GM18520 (cell line): ENCODE data around the gene MEPCE.
"Not testable (repeated sequence)": the region's sequence is repeated elsewhere in the genome, so short reads cannot be mapped to it uniquely, and the experiment has no call there.

Source experiments
- ATAC-seq: cut with Tn5 transposase; IDR thresholded peaks from one replicate; pipeline ENCODE4 v1.9.1; 2021; ENCODE audit not compliant: unreplicated experiment

MEPCE gene

DNA sequence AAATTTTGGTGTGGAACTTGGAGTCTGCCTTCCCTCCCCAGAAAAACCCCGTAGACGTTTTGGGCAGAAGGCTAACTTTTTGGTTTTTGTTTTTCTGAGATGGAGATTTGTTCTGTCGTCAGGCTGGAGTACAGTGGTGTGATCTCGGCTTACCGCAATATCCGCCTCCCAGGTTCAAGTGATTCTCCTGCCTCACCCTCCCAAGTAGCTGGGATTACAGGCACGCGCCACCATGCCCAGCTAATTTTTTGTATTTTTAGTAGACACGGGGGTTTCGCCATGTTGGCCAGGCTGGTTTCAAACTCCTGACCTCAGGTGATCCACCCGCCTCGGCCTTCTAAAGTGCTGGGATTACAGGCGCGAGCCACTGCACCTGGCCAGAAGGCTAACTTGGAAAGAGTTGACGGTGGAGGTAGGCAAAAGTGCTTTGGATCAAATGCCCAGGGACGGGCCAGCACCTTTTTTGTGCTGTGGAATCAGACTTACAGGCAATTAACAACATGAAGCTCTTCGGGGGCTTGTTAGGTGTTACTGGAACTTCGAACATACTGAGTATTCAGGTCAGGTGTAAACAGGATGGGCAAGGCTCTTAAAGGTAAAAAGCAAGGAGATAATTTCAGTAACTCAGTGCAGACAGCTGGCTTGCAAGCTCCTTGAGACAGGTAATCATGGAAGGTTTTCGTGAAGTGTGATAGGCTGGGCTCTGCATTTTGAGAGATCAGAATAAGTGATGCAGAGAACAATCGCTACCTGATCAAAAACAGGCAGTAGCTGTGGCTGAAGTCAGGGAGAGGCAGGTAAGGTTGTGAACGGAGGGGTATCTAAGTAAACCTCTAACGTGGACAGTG is 4.9 kb downstream of the MEPCE start:
- ATAC-seq: no peak

DNA sequence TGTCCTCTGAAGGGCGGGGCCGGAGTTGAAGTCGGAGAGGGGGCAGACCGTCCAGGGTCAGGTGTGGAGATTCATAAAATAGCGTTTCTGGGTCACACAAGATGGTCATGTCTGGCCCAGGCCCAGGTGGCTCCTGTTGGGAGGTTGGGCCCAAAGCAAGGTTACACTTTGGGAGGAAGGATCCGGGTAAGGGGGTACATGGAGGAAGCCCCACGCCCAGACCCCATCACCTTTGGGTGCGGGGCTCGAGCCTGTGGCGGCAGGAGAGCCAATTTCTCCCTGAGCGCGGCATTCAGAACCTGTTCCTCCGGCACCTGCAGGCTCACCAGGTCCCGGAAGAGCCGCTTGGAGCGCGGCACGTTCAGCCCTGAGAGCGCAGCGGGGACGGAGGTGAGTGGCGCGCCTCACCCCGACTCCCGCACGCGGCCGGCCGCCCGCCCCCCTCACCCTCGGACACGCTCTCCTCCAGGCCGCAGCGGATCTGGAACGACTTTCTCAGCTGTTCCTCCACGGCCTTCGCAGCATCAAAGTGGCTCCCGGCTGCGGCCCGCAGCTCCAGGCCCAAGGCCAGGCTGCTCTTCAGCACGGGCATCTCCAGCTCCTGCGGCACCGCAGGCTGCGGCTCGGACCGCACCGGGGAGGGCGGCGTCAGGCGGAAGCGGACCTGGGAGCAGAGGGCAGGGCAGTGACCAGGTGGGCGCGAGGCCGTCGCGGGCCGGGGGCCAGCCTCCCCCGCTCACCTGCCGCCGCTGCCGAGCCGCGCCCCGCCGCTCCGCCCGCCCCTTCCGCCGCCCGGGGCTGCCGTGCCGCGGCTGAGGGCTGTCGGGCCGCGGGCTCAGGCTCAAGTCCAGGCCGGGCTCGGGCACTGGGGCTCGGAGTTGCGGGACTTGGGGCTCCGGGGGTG is 6.0 kb downstream of the MEPCE start:
- ATAC-seq: peak; percentile 19

DNA sequence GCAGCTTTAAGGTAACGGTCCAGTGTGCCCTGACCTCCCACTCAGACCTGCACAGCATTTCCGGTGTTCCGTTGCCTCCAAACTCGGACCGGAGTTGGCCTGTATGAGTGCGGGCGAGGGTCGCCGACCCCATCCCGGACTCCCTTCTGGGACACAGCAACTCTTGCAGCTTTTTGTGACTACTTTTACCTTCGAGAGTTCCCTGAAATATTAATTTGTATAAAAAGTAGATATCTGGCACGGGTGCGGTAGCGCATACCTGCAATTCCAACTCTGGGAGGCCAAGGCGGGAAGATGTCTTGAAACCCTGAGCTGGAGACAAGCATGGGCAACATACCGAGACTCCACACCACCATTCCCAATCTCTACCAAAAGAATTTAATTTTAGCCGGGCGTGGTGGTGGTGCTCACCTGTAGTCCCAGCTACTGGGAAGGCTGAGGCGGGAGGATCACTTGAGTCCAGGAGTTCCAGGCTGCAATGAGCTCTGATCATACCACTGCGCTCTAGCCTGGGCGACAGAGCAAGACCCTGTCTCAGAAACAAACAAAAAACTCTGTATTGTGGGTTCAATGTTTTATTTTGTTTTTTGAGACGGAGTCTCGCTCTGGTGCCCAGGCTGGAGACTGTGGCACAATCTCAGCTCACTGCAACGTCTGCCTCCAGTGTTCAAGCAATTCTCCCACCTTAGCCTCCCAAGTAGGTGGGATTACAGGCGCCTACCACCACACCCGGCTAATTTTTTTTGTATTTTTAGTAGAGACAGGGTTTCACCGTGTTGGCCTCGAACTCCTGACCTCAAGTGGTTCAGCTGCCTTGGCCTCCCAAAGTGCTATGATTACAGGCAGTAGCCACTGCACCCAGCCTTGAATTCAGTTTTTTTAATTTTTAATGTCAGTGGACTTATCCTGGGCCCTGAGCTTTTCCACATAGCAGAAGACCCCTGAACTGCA is 7.8 kb downstream of the MEPCE start:
- no peak for ATAC-seq

DNA sequence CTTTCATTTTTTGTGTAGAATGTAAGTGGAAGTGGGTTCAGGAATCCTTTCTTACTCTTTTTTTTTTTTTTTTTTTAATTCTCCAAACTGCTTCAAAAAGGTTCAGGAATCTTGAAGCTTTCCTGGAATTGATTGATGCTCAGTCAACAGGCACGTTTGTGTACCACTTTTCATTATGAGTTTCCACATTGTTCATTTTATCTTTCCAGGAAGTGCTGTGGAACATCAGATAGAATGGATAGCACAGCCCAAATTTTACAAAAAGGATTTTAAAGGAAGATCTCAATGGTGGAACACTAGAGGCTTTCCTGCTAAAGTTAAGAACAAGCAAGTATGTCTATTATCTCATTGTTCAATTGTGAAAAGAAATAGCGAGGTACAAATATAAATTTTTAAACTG is 8.5 kb downstream of the MEPCE start:
- no peak for ATAC-seq

DNA sequence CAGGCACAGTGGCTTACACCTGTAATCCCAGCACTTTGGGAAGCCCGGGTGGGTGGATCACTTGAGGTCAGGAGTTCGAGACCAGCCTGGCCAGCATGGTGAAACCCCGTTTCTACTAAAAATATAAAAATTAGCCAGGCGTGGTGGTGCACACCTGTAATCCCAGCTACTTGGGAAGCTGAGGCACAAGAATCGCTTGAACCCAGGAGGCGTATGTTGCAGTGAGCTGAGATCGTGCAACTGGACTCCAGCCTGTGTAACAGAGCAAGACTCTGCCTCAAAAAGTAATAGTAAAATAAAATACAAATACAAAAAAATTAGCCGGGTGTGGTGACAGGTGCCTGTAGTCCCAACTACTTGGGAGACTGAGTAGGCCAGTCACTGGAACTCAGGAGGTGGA is 9.1 kb downstream of the MEPCE start:
- ATAC-seq: not testable (repeated sequence)

DNA sequence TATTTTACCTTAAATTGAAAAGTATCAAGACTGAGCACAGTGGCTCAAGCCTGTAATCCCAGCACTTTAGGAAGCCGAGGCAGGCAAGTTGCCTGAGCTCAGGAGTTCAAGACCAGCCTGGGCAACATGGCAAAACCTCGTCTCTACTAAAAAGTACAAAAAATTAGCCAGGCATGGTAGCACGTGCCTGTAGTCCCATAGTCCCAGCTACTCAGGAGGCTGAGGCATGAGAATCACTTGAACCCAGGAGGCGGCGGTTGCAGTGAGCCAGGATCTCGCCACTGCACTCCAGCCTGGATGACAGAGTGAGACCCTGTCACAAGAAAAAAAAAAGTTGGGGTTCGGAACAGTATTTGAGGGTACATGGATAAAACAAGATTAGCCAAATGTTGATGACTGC is 9.6 kb downstream of the MEPCE start:
- not testable (repeated sequence) for ATAC-seq

DNA sequence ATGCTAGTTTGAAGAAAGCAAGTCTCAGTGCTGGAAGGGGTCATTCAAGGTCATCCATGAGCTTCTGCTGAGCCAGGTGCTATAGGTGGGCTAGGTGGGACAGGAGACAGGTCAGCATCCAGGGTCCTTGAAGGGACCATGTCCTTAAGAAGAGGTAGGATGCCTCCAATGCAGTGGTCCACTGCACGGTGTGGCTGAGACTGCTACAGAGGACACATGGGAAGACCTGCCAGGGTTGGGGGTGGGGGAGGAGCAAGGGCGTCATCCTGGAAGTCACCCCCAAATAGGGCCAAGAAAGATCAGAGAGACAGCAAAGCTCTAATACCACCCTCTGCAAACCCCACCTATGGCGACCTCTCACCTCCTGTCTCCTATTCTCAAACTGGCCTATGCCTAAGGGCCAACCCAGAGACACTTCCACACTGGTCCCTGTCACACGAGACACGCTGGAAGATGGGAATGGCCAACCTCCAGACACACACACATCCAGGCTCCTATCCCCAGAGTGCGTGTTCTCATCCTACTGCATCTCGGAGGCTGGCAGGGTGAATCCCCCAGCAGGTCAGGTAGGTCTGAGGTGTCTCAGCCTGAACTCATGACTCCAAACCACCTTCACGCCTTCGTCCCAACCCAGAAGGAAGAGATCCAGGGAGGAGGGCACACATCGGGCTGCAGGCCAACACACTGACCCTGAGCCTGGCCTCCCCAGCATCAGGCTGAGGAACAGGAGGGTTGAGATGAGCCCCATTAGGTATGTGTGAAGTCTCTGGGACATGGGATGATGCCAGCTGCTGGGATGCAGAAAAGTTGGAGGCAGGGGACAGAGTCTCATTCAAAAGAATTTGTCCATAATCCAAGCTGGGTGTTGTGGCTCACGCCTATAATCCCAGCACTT is 12.3 kb downstream of the MEPCE start:
- no peak for ATAC-seq

DNA sequence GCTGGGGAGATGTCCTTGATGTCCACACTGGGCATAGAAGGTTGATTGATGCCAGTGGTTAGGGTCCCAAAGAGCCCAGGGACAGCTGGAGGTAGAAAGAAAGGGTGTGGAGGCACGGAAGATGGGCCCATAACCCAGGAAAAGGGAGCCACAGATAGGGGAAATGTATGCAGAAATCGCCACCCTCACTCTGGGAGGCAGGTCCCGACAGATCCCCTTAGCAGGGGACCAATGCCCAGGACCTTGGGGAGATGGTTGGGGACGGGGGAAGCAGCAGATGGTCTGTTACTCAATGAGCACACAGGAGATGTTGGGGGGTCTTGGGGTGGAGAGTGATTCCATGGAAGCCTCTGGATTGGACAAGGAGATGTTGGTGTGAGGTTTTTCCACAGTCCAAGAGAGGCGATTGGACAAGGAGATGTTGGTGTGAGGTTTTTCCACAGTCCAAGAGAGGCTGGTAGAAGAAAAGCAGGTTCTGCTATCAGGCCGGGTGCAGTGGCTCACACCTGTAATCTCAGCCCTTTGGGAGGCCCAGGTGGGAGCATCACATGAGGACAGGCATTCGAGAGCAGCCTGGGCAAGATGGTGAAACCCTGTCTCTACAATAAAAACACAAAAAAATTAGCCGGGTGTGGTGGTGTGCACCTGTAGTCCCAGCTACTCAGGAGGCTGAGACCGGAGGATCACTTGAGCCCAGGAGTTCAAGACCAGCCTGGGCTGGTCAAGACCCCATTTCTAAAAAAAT is 13.6 kb downstream of the MEPCE start:
- no peak for ATAC-seq

DNA sequence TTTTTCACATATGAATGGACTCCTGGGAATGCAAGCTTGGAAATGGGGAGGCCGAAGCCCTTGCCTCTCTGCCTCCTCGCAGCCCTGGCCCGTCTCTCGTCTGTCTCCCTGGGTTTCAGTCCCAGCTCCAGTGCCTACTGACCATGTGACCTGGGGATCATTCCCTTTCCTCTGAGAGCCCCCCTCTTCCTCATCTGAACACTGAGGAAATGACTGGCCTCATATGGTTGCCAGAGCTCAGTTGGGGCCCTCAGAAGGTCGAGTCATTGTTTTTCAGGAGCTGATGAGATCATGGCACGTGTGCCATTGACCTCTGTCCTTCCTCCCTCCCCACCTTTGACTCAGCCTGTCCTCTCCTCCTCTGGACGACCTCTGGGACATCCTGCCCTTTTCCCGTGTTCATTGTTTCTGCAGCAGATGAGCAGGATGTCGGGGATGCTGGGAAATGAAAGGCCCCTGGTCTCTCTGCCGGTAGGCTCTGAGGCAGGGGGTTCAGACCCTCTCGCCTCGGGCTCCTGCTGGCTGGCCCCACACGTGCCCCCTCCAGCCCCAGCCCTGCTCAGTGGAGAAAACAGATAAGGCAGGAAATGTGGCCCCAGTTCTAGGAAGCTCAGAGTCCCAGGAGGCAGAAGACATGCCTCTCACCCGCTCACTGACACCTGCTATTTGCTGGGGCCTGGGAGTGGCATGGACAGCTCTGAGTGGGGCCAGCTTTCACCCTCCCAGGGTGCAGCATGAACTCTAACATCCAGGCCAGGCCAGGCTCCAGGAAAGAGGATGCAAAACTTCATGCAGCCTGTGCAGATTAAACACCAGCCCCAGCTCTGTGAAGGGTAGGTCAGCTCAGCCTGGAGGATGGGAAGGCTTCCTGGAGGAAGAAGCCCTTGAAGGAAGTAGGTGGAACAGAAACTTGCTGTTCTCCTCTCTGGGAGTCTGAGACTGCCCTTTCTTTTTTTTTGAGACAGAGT is 15.0 kb downstream of the MEPCE start:
- ATAC-seq: no peak

DNA sequence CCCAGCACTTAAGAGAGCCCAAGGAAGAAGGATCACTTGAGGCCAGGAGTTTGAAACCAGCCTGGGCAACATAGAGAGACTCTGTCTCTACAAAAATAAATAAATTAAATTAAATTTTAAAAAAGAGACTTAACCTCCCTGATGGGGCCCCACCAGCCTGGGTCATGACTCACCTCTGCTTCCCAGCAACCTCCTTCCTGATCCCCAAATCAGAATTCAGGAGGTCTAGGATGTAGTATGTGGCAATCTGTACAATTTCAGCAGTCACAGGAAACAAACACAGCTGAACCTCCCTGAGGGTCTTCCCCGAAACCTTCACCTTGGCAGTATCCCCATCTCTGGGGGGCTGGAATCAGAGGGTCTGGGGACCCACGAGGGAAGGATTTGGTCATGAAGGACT is 16.4 kb downstream of the MEPCE start:
- ATAC-seq: no peak

DNA sequence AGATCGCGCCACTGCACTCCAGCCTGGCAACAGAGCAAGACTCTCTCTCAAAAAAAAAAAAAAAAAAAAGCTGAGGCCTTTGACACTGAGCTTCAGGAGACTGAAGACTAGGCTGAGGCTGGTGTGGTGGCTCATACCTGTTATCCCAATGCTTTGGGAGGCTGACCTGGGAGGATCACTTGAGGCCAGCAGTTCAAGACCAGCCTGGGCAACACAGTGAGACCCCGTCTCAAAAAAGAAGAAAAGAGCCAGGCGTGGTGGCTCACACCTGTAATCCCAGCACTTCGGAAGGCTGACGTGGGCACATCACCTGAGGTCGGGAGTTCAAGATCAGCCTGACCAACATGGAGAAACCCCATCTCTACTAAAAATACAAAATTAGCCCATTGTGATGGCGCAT is 17.7 kb downstream of the MEPCE start:
- ATAC-seq: not testable (repeated sequence)

DNA sequence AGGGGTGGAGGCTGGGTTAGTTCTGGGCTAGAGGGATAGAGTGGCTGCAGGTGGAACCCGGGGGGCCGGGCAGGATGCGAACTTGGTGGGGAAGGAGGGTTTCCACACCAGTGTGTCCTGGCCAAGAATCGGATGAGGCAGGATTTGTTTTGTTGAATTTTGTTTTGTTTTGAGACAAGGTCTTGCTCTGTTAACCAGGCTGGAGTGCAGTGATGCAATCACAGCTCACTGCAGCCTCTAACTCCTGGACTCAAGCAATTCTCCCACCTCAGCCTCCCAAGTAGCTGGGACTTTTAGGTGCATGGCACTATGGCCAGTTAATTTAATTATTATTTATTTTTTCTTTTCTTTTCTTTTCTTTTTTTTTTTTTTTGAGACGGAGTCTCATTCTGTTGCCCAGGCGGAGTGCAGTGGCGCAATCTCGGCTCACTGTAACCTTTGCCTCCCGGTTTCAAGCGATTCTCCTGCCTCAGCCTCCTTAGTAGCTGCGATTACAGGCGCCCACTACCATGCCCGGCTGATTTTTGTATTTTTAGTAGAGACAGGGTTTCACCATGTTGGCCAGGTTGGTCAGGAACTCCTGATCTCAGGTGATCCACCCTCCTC is 19.7 kb downstream of the MEPCE start:
- no peak for ATAC-seq

DNA sequence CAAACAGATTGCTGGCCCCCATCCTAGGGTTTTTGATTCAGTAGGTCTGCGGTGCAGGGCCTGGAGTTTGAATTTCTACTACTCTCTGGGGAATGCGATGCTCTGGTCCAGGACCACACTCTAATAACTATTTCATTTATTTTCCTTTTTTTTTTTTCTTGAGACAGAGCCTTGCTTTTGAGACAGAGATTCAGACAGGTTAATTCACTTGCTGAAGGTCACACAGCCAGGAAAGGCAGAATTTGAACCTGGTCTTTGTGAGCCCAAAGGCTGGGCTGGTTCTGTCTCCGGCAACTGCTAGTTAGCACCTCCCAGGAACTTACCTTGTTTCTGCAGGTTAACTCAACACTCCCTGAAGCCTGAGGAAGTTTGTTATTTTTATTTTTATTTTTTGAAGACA is 22.9 kb downstream of the MEPCE start:
- no peak for ATAC-seq

DNA sequence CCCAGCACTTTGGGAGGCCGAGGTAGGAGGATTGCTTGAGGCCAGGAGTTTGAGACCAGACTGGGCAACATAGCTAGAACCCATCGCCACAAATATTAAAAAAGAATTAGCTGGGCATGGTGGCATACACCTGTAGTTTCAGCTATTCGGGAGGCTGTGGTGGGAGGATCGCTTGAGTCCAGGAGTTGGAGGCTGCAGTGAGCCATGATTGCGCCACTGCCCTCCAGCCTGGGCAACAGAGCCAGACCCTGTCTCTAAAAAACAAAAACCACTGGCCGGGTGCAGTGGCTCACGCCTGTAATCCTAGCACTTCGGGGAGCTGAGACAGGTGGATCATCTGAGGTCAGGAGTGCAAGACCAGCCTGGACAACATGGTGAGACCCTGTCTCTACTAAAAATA is 24.2 kb downstream of the MEPCE start:
- ATAC-seq: not testable (repeated sequence)

DNA sequence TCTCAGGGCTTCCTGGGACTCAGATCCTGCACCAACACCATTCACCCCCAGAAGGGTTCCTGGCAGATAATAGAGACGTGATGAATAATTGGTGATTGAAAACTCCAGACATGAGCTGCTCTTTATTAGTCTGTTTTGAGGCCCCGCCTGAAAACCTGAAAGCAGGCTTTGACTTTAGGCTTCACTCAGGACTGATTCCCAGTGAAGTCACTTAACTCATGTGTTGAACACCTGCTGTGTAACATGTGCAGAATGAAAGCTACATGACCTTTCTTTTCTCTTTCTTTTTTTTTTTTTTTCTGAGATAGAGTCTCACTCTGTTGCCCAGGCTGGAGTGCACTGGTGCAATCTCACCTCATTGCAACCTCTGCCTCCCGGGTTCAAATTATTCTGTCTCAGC is 25.6 kb downstream of the MEPCE start:
- no peak for ATAC-seq

DNA sequence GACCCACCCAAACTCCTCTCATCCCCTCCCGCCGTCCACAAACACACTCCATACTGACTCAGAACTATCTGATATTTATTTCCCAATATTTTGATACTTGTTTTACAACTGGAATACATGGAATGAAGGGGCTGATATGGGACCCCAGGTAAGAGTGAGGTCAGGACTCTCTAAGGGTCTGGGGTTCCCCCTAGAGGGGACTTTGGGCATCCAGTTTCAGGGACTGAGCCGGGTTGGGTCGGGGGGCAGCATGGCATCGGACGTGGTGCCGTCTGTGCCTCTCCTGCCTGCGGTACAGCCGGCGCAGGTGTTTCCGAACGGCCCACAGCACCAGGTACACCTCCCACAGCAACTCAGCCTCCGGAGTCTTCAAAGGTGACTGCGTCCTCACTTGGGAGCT is 26.9 kb downstream of the MEPCE start:
- no peak for ATAC-seq

DNA sequence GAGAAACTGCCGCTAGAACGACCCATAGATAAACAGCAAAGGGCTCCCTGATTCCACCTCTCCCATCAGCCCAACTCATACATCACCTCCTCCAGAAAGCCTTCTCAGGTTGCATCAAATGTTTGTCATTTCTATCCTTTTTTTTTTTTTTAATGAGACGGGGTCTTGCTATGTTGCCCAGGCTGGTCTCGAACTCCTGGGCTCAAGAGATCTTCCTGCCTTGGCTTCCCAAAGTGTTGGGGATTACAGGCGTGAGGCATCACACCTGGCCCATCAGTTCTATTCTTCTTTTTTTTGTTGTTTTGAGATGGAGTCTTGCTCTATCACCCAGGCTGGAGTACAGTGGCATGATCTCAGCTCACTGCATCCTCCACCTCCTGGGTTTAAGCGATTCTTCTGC is 27.4 kb downstream of the MEPCE start:
- no peak for ATAC-seq

DNA sequence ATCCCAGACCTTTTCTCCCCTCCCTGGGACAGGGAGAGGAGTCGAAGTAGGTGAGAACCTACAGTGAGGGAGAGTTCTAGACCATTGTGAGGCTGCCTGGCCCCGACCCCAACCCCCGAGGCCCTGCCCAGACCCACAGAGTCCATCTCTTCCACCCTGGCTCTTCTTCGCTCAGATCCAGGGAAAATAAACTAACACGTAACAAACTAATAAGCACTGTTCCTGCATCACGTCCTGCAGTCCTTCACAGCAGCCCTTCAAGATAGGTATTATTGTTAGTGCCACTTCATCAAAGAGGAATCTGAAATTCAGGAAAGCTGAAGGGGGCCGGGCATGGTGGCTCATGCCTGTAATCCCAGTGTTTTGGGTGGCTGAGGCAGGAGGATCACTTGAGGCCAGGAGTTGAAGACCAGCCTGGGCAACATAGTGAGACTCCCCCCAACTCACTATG is 34.6 kb downstream of the MEPCE start, which contains the start of gene SPACDR:
Gene SPACDR, minus strand, starts transcription at position 51 of the 451 bp plus-strand sequence. CDS start 235 bp downstream, outside the sequence.
- ATAC-seq: no peak
